HG02852 (cell line): ENCODE data around the gene ZC2HC1B.
A peak's percentile ranks its signal among the peaks of the same experiment; 100 is the strongest.
"Not testable (repeated sequence)": the region's sequence is repeated elsewhere in the genome, so short reads cannot be mapped to it uniquely, and the experiment has no call there.

ENCODE experiments used
- ATAC-seq: cut with Tn5 transposase; IDR thresholded peaks from one replicate; pipeline ENCODE4 v1.9.1; 2021; ENCODE audit warnings: mild to moderate bottlenecking, moderate library complexity; ENCODE audit not compliant: unreplicated experiment

Gene ZC2HC1B

GRCh38 chr6:143867236-143867635 is 3.0 kb downstream of the ZC2HC1B start:
- no peak for ATAC-seq

DNA sequence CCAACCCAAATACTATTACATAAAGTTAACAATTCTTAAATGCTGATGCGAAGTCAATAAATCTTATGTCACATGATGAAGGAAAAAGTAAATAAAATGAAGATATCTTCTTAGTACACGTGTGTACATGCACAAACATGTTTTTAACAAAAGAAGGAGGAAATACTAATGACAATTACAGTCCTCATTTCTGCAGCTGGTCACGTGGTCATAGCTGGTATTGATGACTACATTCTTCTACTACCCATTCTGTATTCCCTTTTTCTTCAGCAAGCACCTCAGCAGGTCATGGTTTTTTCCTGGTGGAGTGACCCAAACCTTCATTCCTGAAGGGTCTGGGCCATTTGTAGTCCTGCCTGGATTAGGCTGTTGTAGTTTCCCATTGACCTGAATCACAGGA is 4.5 kb downstream of the ZC2HC1B start:
- not testable (repeated sequence) for ATAC-seq

- not testable (repeated sequence) for ATAC-seq
These were observed 7.0 kb downstream of the ZC2HC1B start for GRCh38 chr6:143871202-143871730.

- peak; percentile 100 for ATAC-seq
These were observed 7.9 kb downstream of the ZC2HC1B start for GRCh38 chr6:143872201-143872600.

DNA sequence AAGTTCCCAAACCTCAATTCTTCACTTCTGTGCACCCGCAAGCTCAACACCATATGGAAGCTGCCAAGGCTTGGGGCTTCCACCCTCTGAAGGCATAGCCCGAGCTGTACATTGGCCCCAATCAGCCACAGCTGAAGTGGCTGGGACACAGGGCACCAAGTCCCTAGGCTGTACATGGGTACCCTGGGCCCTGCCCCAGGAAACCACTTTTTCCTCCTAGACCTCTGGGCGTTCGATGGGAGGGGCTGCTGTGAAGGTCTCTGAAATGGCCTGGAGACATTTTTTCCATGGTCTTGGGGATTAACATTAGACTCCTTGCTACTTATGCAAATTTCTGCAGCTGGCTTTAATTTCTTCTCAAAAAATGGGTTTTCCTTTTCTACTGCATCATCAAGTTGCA is 9.3 kb downstream of the ZC2HC1B start:
- not testable (repeated sequence) for ATAC-seq

DNA sequence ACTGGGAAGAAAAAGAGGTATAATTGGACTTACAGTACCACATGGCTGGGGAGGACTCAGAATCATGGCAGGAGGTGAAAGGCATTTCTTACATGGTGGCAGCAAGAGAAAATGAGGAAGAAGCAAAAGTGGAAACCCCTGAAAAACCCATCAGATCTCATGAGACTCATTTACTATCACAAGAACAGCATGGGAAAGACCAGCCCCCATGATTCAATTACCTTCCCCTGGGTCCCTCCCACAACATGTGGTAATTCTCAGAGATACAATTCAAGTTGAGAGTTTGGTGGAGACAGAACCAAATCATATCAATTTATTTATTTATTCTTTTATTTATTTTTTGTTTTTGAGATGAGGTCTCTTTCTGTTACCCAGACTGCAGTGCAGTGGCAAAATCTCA is 10.2 kb downstream of the ZC2HC1B start:
- not testable (repeated sequence) for ATAC-seq

GRCh38 chr6:143877584-143878271 is 13.5 kb downstream of the ZC2HC1B start:
- no peak for ATAC-seq

DNA sequence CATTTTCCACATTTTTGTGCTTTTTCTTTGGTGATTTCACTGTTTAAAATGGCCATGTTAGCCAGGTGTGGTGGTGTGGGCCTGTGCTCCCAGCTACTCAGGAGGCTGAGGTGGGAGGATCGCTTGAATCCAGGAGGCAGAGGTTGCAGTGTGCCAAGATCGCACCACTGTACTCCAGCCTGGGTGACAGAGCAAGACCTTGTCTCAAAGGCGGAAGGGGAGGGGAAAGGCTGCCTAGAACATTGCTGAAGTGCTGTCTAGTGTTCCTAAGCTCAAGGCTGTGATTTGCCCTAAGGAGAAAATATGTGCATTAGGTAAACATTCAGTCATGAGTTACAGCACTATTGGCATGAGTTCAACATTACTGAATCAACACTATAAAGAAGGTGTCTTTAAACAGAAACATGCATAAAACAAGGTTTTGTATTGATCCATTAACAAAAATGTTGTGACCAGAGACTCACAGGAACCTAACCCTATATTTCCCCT is 14.0 kb downstream of the ZC2HC1B start:
- ATAC-seq: no peak

GRCh38 chr6:143880412-143880811 is 16.1 kb downstream of the ZC2HC1B start:
- ATAC-seq: no peak

DNA sequence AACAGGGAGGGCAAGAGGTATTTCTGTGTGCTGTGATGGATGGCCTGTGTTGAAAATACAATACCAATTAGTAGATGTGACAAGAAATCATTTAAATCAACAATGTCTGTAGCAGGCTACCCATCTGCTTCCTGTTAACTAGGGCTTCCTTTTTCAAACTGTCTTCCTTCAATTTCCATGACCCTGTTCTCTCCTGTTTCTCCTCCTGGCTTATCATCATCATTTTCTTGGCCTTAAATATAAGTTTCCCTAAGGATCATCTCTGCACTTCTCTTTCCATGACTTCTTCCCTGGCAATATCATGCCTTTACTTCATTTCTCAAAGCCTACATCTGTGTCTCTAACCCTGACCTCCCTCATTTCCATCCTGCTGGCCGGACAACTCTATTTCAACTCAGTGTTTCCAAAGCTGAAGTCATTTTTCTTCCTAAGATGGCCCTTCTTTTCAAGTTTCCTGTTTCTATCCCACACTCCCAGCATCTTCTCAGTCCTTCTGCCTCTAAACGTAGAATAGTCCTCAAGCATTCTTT is 18.2 kb downstream of the ZC2HC1B start:
- ATAC-seq: no peak

- ATAC-seq: no peak
These were observed 20.1 kb downstream of the ZC2HC1B start for GRCh38 chr6:143884216-143884900.

- no peak for ATAC-seq
These were observed 20.8 kb downstream of the ZC2HC1B start for GRCh38 chr6:143885116-143885515.

GRCh38 chr6:143894655-143895054 is 30.4 kb downstream of the ZC2HC1B start:
- ATAC-seq: no peak

GRCh38 chr6:143896126-143896860 is 32.0 kb downstream of the ZC2HC1B start:
- no peak for ATAC-seq

DNA sequence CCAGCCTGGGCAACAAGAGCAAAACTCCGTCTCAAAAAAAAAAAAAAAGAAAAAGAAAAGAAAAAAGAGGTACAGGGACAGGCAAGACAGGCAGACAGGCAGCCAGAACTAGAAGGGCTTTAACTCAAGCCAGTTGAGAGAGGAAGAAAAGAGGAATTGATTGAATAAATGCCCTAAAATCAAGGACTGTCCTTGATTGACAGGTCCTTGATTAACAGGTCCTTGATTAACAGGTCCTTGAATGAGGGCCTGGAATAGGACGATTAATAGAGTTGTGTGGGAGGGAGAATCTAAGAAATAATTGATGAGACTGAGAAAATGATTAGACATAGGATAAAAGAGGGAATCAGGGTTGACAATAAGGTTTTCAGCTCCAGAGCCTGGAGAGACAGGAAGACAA is 36.1 kb downstream of the ZC2HC1B start:
- no peak for ATAC-seq

- peak; percentile 95 for ATAC-seq
These were observed 37.8 kb downstream of the ZC2HC1B start for GRCh38 chr6:143901885-143902750.

GRCh38 chr6:143902827-143903226 is 38.6 kb downstream of the ZC2HC1B start:
- ATAC-seq: no peak

DNA sequence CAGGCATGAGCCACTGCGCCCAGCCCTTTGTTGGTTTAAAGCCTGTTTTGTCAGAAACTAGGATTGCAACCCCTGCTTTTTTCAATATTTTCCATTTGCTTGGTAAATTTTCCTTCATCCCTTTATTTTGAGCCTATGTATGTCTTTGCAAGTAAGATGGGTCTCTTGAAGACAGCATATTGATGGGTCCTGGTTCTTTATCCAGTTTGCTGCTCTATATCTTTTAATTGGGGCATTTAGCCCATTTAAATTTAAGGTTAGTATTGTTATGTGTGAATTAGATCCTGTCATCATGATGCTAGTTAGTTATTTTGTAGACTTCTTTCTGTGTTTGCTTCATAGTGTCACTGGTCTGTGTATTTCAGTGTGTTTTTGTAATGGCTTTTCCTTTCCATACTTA is 46.8 kb downstream of the ZC2HC1B start:
- ATAC-seq: no peak

- no peak for ATAC-seq
These were observed 48.4 kb downstream of the ZC2HC1B start for GRCh38 chr6:143912671-143913070.

DNA sequence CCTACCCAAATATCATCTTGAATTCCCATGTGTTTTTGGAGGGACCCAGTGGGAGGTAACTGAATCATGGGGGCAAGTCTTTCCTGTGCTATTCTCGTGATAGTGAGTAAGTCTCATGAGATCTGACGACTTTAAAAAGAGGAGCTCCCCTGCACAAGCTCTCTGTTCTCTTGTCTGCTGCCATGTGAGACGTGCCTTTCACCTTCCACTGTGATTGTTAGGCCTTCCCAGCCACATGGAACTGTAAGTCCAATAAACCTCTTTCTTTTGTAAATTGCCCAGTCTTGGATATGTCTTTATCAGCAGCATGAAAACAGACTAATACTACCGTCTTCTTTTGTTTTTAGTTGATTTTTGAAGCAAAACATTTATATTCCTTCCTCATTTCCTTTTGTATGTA is 52.8 kb downstream of the ZC2HC1B start:
- not testable (repeated sequence) for ATAC-seq
